Gastrocnemius medialis (tissue), 4 donors: Measurements from ENCODE around the gene ANKH.

Experiments
- POLR2A ChIP-seq, 2 donors: fragments of 450-650 bp; IDR thresholded peaks; one replicate each; pipeline ENCODE4 v1.6.1; 2017; ENCODE audit warnings: antibody characterized with exemption in 2 of 2, mild to moderate bottlenecking in 2 of 2, moderate library complexity in 2 of 2
- TF ChIP-seq, protein P1 (sequence below), 5 experiments: fragments of 450-650 bp in 3 of 5; fragments of 200-600 bp in 2 of 5; sonication (generic) in 2 of 5; IDR thresholded peaks in 4 of 5; conservative IDR thresholded peaks in 1 of 5; 1 replicate in 4 of 5; 2 replicates in 1 of 5; pipeline ENCODE4 v1.5.1; 2016 to 2019; ENCODE audit warnings: antibody characterized with exemption in 5 of 5, mild to moderate bottlenecking in 3 of 5, moderate library complexity in 3 of 5

DNA sequence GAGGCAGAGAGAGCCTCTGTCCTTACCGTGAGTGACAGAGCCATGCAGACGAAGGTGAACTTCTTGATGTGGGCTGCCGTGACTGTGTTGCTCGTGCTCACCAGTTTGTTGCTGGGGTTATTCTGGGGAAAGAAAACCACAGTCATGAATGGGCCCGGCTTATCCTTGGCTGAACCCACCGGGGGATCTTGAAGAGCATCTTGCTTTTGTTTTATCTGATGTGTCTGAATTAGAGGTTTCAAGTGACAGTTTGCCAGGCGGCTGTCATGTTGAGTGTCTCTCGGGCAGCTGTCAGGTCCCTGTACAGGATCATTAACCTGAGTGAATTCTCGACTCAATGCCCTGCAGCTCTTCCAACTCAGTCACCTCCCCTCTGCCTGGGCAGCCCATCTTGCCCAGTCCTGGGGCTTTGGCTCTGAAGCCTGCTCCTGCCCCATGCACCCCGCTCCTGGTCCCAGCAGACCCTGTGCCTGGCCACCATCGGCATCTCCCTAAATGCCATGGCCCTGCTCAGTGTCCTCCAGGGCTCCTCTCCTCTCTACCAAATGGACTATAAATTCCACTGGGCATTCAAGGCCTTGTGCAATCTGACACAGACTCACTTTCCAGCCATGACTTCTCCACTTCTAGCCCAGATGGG lies 129.7 kb downstream of the ANKH start:
- TF ChIP-seq, protein P1, sequence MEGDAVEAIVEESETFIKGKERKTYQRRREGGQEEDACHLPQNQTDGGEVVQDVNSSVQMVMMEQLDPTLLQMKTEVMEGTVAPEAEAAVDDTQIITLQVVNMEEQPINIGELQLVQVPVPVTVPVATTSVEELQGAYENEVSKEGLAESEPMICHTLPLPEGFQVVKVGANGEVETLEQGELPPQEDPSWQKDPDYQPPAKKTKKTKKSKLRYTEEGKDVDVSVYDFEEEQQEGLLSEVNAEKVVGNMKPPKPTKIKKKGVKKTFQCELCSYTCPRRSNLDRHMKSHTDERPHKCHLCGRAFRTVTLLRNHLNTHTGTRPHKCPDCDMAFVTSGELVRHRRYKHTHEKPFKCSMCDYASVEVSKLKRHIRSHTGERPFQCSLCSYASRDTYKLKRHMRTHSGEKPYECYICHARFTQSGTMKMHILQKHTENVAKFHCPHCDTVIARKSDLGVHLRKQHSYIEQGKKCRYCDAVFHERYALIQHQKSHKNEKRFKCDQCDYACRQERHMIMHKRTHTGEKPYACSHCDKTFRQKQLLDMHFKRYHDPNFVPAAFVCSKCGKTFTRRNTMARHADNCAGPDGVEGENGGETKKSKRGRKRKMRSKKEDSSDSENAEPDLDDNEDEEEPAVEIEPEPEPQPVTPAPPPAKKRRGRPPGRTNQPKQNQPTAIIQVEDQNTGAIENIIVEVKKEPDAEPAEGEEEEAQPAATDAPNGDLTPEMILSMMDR (IDR thresholded peaks at IDR 0.05 in 4 of 5, conservative IDR thresholded peaks at IDR 0.05 in 1 of 5) = no peak
- TF ChIP-seq POLR2A (IDR thresholded peaks at IDR 0.05) = no peak
